ENCODE data around the gene SECISBP2. TPM values are rescaled to one million over a fixed set of nuclear protein-coding genes. Genes with fewer than 3 reads are reported as not detected.

Gene SECISBP2
- total RNA-seq, 1 experiment from 2014 or later = 15.7 TPM

DNA sequence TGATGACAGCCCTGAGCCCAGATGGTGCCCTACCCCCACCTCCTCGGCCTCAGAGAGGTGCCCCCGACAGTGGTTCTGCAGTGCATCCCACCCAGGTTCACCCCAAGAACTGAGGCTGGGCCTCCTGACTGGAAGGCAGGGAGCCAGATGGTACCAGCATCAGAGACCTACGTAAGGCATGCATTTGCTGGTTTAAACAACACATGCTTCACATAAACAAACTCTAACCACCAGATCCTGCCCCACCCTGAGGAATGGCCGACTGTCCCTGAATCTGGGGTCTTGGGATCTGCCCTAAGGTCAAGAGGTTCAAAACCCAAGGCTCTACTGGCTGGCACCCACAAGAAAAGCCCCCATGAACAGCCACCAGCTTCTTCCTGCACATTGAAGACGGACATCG lies 73.3 kb downstream of the SECISBP2 start:
- Histone ChIP-seq H3K27ac (ENCODE audit: low read length) (no peak overlapping the region), H2AFZ (ENCODE audit: low read length) (no peak overlapping the region), H3K4me3 (ENCODE audit: low read length) (no peak overlapping the region), H3K9me2 (replicated peaks; ENCODE audit: low read length) (no peaks in the 10 kb centered on the region), H3K27me3 (ENCODE audit: low read length) (no peaks in the 10 kb centered on the region), H3K4me1 (ENCODE audit: insufficient read depth, low read length) (no peaks in the 10 kb centered on the region), H3K36me3 (ENCODE audit: low read depth, low read length) (no peaks in the 10 kb centered on the region), H3K79me2 (ENCODE audit: low read length) (no peaks in the 10 kb centered on the region), H4K20me1 (ENCODE audit: low read length) (no peaks in the 10 kb centered on the region), H3K9me3 (ENCODE audit: low read length) (no peaks in the 10 kb centered on the region), H3K9ac (ENCODE audit: low read length) (no peak overlapping the region), H3K4me2 (ENCODE audit: low read length) (no peak overlapping the region), H3F3A (ENCODE audit: low read length, unreplicated experiment) (no peaks in the 10 kb centered on the region)
- no peak for ATAC-seq
- no peak for TF ChIP-seq EZH2phosphoT487 (IDR thresholded peaks at IDR 0.05; ENCODE audit: borderline replicate concordance, low read length)
- TF ChIP-seq, protein P1, sequence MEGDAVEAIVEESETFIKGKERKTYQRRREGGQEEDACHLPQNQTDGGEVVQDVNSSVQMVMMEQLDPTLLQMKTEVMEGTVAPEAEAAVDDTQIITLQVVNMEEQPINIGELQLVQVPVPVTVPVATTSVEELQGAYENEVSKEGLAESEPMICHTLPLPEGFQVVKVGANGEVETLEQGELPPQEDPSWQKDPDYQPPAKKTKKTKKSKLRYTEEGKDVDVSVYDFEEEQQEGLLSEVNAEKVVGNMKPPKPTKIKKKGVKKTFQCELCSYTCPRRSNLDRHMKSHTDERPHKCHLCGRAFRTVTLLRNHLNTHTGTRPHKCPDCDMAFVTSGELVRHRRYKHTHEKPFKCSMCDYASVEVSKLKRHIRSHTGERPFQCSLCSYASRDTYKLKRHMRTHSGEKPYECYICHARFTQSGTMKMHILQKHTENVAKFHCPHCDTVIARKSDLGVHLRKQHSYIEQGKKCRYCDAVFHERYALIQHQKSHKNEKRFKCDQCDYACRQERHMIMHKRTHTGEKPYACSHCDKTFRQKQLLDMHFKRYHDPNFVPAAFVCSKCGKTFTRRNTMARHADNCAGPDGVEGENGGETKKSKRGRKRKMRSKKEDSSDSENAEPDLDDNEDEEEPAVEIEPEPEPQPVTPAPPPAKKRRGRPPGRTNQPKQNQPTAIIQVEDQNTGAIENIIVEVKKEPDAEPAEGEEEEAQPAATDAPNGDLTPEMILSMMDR (conservative IDR thresholded peaks at IDR 0.05; ENCODE audit: low read depth, low read length) = no peak
- no peak for TF ChIP-seq EZH2 (IDR thresholded peaks at IDR 0.05; ENCODE audit: low read length, unreplicated experiment)
- CTCF ChIA-PET = no interaction called here
- DNase-seq = no peak
- intact Hi-C loops (cut with micrococcal nuclease) = no loop called here
- no TSS peak for BruUV-seq (replicated peaks)
- POLR2A ChIA-PET (ENCODE audit: unreplicated experiment) = no interaction called here

DNA sequence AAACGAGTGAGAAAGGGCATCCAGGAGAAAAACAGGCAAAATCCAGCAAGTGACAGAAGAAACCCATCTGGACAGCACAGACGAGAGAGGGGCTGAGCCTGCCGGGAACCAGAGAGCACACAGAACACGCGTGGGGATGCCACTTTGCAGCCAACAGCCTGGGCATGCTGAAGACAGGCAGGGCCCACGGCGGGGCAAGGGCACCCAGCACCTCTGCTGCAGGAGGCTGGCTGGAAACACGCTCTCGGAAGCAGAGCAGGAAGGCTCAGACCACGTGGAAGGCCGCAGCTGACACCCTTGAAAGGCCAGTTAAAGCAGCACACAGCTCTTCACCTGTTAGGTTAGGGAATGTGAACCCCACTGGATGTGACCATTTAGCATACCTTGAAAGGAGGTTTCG lies 76.1 kb downstream of the SECISBP2 start:
- no peaks in the 10 kb centered on the region for H3K36me3 ChIP-seq (ENCODE audit: low read depth, low read length)
- no peaks in the 10 kb centered on the region for H3K4me1 ChIP-seq (ENCODE audit: insufficient read depth, low read length)
- no peaks in the 10 kb centered on the region for H3K27me3 ChIP-seq (ENCODE audit: low read length)
- intact Hi-C loops (cut with micrococcal nuclease) = no loop called here
- CTCF ChIA-PET = no interaction called here
- H3K9ac ChIP-seq (ENCODE audit: low read length) = no peak overlapping the region
- H3K79me2 ChIP-seq (ENCODE audit: low read length) = no peaks in the 10 kb centered on the region
- TF ChIP-seq EZH2phosphoT487 (IDR thresholded peaks at IDR 0.05; ENCODE audit: borderline replicate concordance, low read length) = no peak
- TF ChIP-seq, protein P1 (conservative IDR thresholded peaks at IDR 0.05; ENCODE audit: low read depth, low read length) = no peak
- no peak for TF ChIP-seq EZH2 (IDR thresholded peaks at IDR 0.05; ENCODE audit: low read length, unreplicated experiment)
- no peaks in the 10 kb centered on the region for H3K9me3 ChIP-seq (ENCODE audit: low read length)
- BruUV-seq (replicated peaks) = no TSS peak
- no peak overlapping the region for H3K4me3 ChIP-seq (ENCODE audit: low read length)
- POLR2A ChIA-PET (ENCODE audit: unreplicated experiment) = no interaction called here
- H4K20me1 ChIP-seq (ENCODE audit: low read length) = no peaks in the 10 kb centered on the region
- no peaks in the 10 kb centered on the region for H3K9me2 ChIP-seq (replicated peaks; ENCODE audit: low read length)
- no peak overlapping the region for H3K4me2 ChIP-seq (ENCODE audit: low read length)
- no peaks in the 10 kb centered on the region for H3F3A ChIP-seq (ENCODE audit: low read length, unreplicated experiment)
- no peak for ATAC-seq
- no peak overlapping the region for H2AFZ ChIP-seq (ENCODE audit: low read length)
- H3K27ac ChIP-seq (ENCODE audit: low read length) = no peak overlapping the region
- no peak for DNase-seq

DNA sequence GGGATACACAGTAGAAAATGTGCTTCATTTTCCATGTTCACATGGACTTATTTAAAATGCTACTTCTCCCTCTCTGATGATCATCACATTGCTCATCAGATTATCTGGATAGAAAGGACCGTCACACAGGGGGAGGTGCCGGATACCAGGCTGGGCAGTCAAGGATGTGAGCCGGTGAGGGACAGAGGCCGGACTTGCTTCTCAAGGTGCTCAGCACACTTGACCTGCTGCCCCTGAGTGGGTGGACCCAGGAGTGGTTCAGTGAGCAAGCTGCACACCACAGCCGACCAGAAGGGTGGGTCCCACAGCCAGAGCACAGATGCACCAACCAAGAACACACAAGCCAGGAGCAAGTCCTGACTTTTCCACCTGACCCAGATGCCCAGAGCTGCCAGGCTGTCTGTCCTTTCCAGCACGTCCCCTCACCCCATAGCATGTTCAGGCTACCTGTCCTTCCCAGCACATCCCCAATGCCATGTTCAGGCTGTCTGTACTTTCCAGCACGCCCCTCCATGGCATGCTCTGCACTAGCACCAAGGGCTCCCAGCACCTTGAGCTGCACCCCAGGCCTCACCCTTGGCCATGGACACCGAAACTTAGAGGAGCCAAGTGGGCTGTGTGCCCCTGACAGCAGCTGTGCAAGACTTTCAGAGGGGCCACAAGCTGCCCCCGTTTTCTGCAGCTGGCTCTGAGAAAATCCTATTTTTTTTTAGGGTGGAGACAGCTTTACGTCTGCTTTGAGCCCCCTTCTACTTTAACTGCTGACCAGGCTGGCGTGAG lies 77.8 kb downstream of the SECISBP2 start:
- Histone ChIP-seq H3K27ac (ENCODE audit: low read length) (no peak overlapping the region), H3K4me1 (ENCODE audit: insufficient read depth, low read length) (no peaks in the 10 kb centered on the region), H4K20me1 (ENCODE audit: low read length) (no peaks in the 10 kb centered on the region), H3K4me2 (ENCODE audit: low read length) (no peak overlapping the region), H3K27me3 (ENCODE audit: low read length) (no peaks in the 10 kb centered on the region), H3K79me2 (ENCODE audit: low read length) (no peaks in the 10 kb centered on the region), H3K9me3 (ENCODE audit: low read length) (no peaks in the 10 kb centered on the region), H2AFZ (ENCODE audit: low read length) (no peak overlapping the region), H3K4me3 (ENCODE audit: low read length) (no peak overlapping the region), H3K9ac (ENCODE audit: low read length) (no peak overlapping the region), H3K9me2 (replicated peaks; ENCODE audit: low read length) (no peaks in the 10 kb centered on the region), H3F3A (ENCODE audit: low read length, unreplicated experiment) (no peaks in the 10 kb centered on the region), H3K36me3 (ENCODE audit: low read depth, low read length) (no peaks in the 10 kb centered on the region)
- CTCF ChIA-PET = no interaction called here
- BruUV-seq (replicated peaks) = no TSS peak
- POLR2A ChIA-PET (ENCODE audit: unreplicated experiment) = no interaction called here
- intact Hi-C loops (cut with micrococcal nuclease) = no loop called here
- TF ChIP-seq EZH2 (IDR thresholded peaks at IDR 0.05; ENCODE audit: low read length, unreplicated experiment) (no peak), EZH2phosphoT487 (IDR thresholded peaks at IDR 0.05; ENCODE audit: borderline replicate concordance, low read length) (no peak)
- TF ChIP-seq, protein P1 (conservative IDR thresholded peaks at IDR 0.05; ENCODE audit: low read depth, low read length) = no peak
- DNase-seq = no peak
- ATAC-seq = no peak

Measured in PC-3 (cell line).